Left lung (tissue), 10 donors: Measurements from ENCODE around the gene ESD. TPM values are rescaled to one million over a fixed set of nuclear protein-coding genes. Genes with fewer than 3 reads are reported as not detected.

Source experiments
- ATAC-seq: fragments of 200-7000 bp; cut with Tn5 transposase; one replicate; pipeline ENCODE4 v1.9.1; 2020; ENCODE audit warnings: moderate library complexity
- DNase-seq, 4 donors: peaks; one replicate each; pipeline ENCODE4 v3.0.0-alpha.2; 2013 to 2020
- H3K27ac ChIP-seq, 2 donors: fragments of 200-600 bp; sonication (generic) in 1 of 2; one replicate each; pipeline versions ENCODE4 v1.5.0 to v1.8.0; 2020 to 2021
- H3K27me3 ChIP-seq, 2 donors: fragments of 200-600 bp; sonication (generic) in 1 of 2; one replicate each; pipeline versions ENCODE4 v1.5.0 to v1.8.0; 2020 to 2021
- H3K36me3 ChIP-seq, 2 donors: fragments of 200-600 bp; sonication (generic) in 1 of 2; one replicate each; pipeline versions ENCODE4 v1.5.0 to v1.8.0; 2020 to 2021
- H3K4me1 ChIP-seq, 2 donors: fragments of 200-600 bp; one replicate each; pipeline ENCODE4 v1.8.0; 2021
- H3K4me3 ChIP-seq, 2 donors: fragments of 200-600 bp; sonication (generic) in 1 of 2; one replicate each; pipeline versions ENCODE4 v1.5.0 to v1.8.0; 2020 to 2021; ENCODE audit warnings: mild to moderate bottlenecking in 1 of 2
- H3K9me3 ChIP-seq, 2 donors: fragments of 200-600 bp; sonication (generic) in 1 of 2; one replicate each; pipeline versions ENCODE4 v1.5.0 to v1.8.0; 2020 to 2021
- CTCF ChIP-seq, 2 donors: fragments of 200-600 bp; sonication (generic) in 1 of 2; IDR thresholded peaks; one replicate each; pipeline versions ENCODE4 v1.5.0 to v1.8.0; 2021; ENCODE audit warnings: antibody characterized with exemption in 2 of 2
- intact Hi-C, 2 donors: fragments of 100-400 bp; cut with DNase I; formaldehyde crosslinking; loops; one replicate each; pipeline versions ENCODE4 v1.11.2 to v1.14.2; 2022
- polyA plus RNA-seq, 6 donors: library from polyadenylated mRNA; unstranded; fragments of 120-200 nt; gene quantifications; one replicate each; pipeline ENCODE4 v1.2.1, GENCODE V29; 2013; ENCODE audit not compliant: insufficient read length in 6 of 6
- total RNA-seq, 2 donors: library from RNA; stranded (reverse); fragmentation: NEBNext Ultra II Directional; extraction: Animal tissue kit (Norgen Biotek cat#: 25700); gene quantifications; one replicate each; pipeline ENCODE4 v1.2.1, GENCODE V29; 2021
- donor health status: DM: no; HTN: yes; CAD: no.
- donor health status: DM: no; HTN: no; CAD: no.

The ESD gene
- total and polyA plus RNA-seq, 8 donors, result 99.6 to 277 (median 235) TPM

DNA sequence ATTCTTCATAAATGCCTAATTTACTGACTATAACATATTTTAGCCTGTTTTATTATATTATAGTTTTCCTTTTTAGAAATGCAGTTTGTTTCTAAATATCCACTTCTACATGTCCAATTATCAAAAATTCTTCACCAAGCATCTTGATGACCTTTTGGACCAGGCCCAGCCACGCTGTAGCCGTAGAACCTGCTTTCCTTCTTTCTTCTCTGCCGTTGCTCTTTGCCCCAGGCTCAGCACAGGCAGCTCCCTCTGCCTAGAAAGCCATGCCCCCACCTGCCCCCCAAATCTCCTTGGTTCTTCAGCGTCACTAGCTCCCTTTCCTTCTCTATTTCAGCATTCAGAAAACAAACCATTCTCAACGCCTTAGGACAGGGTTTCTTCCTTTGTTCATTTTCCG is 65.4 kb downstream of the ESD start:
- intact Hi-C loops, result no loop called here
- ATAC-seq (no peak), DNase-seq (no peak)
- Histone ChIP-seq H3K36me3 (peaks cover 0 to 67% of the 10 kb centered on the region in 2 donors), H3K27ac (no peak overlapping the region), H3K27me3 (no peaks in the 10 kb centered on the region), H3K9me3 (no peaks in the 10 kb centered on the region), H3K4me1 (no peaks in the 10 kb centered on the region), H3K4me3 (no peak overlapping the region)
- TF ChIP-seq CTCF (IDR thresholded peaks at IDR 0.05), result no peak

DNA sequence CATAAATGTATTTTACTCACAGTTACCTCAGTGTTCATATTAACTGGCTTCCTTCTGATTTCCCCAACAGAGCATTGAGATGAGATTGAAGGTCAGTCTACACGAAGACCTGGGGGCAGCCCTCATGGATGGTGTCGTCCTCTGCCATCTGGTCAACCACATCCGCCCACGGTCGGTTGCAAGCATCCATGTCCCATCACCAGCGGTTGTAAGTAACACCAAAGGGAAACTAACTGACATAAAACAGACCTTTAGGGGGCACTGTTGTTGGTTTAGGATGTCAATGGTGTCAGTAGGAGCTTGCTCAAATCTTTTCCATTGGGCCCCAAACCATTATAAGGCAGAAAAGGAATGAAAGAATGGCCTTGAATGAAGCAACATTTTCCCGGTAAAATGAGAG is 68.2 kb downstream of the ESD start:
- no peaks in the 10 kb centered on the region for H3K27me3 ChIP-seq
- H3K36me3 ChIP-seq, result peaks cover 0 to 71% of the 10 kb centered on the region in 2 donors
- H3K27ac ChIP-seq, result no peak overlapping the region
- intact Hi-C loops, result no loop called here
- H3K4me1 ChIP-seq, result no peaks in the 10 kb centered on the region
- DNase-seq (no peak), ATAC-seq (no peak)
- H3K9me3 ChIP-seq, result no peaks in the 10 kb centered on the region
- H3K4me3 ChIP-seq, result no peak overlapping the region
- TF ChIP-seq CTCF (IDR thresholded peaks at IDR 0.05), result no peak

- peaks cover 0 to 61% of the 10 kb centered on the region in 2 donors for H3K36me3 ChIP-seq
- DNase-seq (no peak), ATAC-seq (no peak)
- TF ChIP-seq CTCF (IDR thresholded peaks at IDR 0.05), result no peak
- H3K27me3 ChIP-seq, result no peaks in the 10 kb centered on the region
- no peak overlapping the region for H3K27ac ChIP-seq
- H3K4me3 ChIP-seq, result no peak overlapping the region
- no peaks in the 10 kb centered on the region for H3K4me1 ChIP-seq
- intact Hi-C loops, result no loop called here
- no peaks in the 10 kb centered on the region for H3K9me3 ChIP-seq
Measured at GRCh38 chr13:46726347-46726746, 70.6 kb downstream of the ESD start.

Other genes starting within 250 kb of the ESD start
- gene LRCH1, start 244.0 kb downstream of the ESD start, total RNA-seq, result 10 to 100 TPM; 16.1 to 17.7 TPM
- gene LRCH1, start 244.0 kb downstream of the ESD start, polyA plus RNA-seq, result 10 to 100 TPM; 25.3 to 30.5 (median 28.2) TPM
- gene HTR2A, start 99.9 kb upstream of the ESD start, total RNA-seq, result 1 to 10 TPM in 1 of 2 donors, under 1 TPM in 1; 0.29 to 1.8 TPM
- gene HTR2A, start 99.9 kb upstream of the ESD start, polyA plus RNA-seq, result 1 to 10 TPM in 1 of 6 donors, under 1 TPM in 5; 0.52 to 1.1 (median 0.75) TPM